VCaP (cell line): ENCODE data around the gene TLE5.

Source experiments
- H3K27ac ChIP-seq: fragments of 450-650 bp; 2 replicates; pipeline ENCODE4 v1.5.1; 2017
- CTCF ChIP-seq: fragments of 450-650 bp; conservative IDR thresholded peaks from 2 replicates; pipeline ENCODE4 v1.5.1; 2017; ENCODE audit warnings: mild to moderate bottlenecking, moderate library complexity

TLE5 gene

GRCh38 chr19:3046698-3047495 is 15.4 kb downstream of the TLE5 start:
- H3K27ac ChIP-seq, result no peak overlapping the region
- no peak for TF ChIP-seq CTCF

GRCh38 chr19:3045885-3046697 is 16.2 kb downstream of the TLE5 start:
- no peak for TF ChIP-seq CTCF
- H3K27ac ChIP-seq, result no peak overlapping the region

DNA sequence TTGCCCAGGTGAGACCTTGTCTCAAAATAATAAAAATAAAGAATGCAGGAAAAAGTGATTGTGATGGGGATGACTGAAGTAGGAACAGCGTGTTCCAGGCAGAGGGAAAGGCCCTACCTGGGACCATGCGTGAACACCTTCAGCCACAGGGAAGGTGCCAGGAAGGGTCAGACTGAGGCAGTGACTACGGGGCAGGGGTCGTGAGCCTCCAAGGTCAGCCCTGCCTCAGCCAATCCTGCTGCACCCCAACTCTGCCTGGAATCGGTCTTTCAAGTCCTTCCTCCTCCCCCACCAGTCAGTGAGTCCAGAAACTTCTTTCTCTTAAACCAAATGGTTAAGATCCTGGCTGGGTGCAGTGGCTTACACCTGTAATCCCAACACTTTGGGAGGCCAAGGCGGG is 17.1 kb downstream of the TLE5 start:
- H3K27ac ChIP-seq, result no peak overlapping the region
- no peak for TF ChIP-seq CTCF

DNA sequence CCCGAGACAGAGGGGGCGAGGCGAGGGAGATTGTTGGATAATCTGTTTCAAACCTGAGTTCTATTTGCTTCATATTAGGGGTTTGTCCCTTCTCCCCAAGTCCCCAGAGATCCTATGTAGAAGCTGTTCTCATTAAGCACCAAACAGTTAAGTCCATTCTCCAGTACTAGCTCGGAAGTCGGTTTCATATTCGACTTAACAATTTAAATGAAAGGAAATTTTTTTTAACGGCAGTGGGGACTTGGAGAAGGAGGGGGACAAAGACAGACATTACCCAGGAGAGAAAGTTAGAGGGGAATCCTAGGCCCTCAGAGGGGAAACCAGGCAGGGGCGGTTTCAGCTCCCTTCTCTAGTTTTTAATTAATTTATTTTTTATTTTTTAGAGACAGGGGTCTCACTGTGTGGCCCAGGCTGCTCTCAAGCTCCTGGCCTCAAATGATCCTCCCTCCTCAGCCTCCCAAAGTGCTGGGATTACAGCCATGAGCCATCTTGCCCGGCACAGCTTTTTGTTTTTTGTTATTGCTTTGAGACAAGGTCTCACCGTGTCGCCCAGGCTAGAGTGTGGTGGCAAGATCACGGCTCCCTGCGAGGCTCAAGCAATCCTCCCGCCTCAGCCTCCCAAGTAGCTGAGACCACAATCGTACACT is 19.6 kb downstream of the TLE5 start:
- TF ChIP-seq CTCF, result no peak
- no peak overlapping the region for H3K27ac ChIP-seq

DNA sequence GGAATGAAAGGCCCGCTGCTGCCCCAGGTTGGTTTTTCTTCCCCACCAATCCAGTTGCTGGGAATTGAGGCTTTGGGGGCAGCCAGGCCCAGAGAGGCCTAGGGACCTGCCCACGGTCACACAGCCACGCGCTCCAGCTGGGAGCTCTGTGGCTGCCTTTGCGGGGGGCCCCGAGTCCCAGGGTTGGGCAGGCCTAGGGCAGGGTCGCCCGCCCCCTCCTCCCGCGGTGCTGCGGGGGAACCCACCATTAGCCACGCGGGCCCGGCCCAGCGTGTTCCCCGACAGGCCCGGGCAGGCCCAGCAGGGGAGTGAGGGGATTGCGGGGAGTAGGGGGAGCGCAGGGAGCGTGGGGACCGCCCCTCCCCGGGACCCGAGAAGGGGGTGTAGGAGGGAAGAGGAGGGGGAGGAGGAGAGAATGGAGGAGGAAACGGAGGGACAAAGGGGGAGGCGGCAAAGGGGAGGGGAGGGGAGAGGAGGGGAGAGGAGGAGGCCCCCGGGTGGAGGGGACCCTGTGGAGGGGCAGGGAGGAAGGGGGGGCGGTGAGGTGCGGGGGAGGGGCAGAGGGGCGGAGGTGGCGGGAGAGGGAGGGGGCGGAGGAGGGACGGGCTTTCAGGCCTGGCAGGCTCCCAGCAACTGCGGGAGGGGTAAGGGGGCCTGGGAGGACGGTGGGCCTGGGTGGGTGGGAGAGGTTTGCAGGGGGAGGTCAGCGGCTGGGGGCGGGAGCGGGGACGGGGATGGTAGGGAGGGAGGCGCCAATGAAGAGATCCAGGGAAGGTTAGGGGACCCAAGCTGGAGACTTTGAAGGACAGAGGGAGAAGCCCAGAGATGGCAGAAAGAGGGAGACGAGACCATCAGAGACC is 20.3 kb downstream of the TLE5 start:
- TF ChIP-seq CTCF, result no peak
- no peak overlapping the region for H3K27ac ChIP-seq

DNA sequence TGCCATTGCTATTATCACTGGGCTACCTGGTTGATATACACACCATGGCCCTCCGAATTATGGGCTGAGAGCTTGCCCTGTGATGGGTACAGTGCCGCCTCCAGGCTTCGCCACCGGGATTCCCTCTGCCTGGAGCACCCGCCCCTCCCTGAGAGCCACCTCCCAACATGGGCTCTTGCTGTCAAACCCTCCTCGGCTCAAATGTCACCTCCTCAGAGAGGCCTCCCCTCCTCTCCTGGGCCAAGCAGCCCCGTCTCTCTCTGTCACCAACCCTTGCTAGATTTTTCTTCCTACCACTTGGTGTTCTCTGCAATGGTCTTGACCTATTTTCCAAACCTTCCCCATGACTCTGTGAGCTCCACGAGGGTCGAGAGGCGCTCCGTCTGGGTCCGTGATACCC is 21.0 kb downstream of the TLE5 start:
- H3K27ac ChIP-seq, result no peak overlapping the region
- no peak for TF ChIP-seq CTCF
